Activated B cell treated with CpG ODN at 0.5 μM for 24 hours (primary cell): ENCODE data around the gene RFX4. TPM values are rescaled to one million over a fixed set of nuclear protein-coding genes. Genes with fewer than 3 reads are reported as not detected.

ENCODE experiments used
- ATAC-seq: fragments of 200-7000 bp; cut with Tn5 transposase; one replicate; pipeline ENCODE4 v1.10.0; 2021; ENCODE audit warnings: low read depth, mild to moderate bottlenecking, moderate library complexity
- CTCF ChIA-PET: fragments of 350-600 bp; sonication (Branson Sonifier 250); formaldehyde crosslinking; loops from one replicate; lab custom pipeline; 2021; ENCODE audit warnings: antibody characterized with exemption; lab: Charles Lee
- POLR2A ChIA-PET: fragments of 350-600 bp; sonication (Branson Sonifier 250); formaldehyde crosslinking; loops from one replicate; lab custom pipeline; 2021; ENCODE audit warnings: antibody characterized with exemption; lab: Charles Lee
- DNase-seq: peaks from one replicate; pipeline ENCODE4 v3.0.0; 2022
- H3K27ac Mint-ChIP-seq: one replicate; pipeline ENCODE4 v1.8.0; 2020; ENCODE audit warnings: mixed read lengths
- H3K27me3 Mint-ChIP-seq: one replicate; pipeline ENCODE4 v1.8.0; 2021; ENCODE audit warnings: mixed read lengths
- H3K36me3 Mint-ChIP-seq: one replicate; pipeline ENCODE4 v1.8.0; 2021; ENCODE audit warnings: low read depth, mixed read lengths
- H3K4me1 Mint-ChIP-seq: one replicate; pipeline ENCODE4 v1.8.0; 2021; ENCODE audit warnings: mixed read lengths
- H3K4me3 Mint-ChIP-seq: one replicate; pipeline ENCODE4 v1.8.0; 2020; ENCODE audit warnings: mild to moderate bottlenecking, mixed read lengths
- H3K9me3 Mint-ChIP-seq: one replicate; pipeline ENCODE4 v1.8.0; 2020; ENCODE audit warnings: mixed read lengths
- CTCF ChIP-seq: fragments of 200-600 bp; IDR thresholded peaks from one replicate; pipeline ENCODE4 v1.8.0; 2022; ENCODE audit warnings: antibody characterized with exemption, mild to moderate bottlenecking
- intact Hi-C: fragments of 100-400 bp; cut with micrococcal nuclease; formaldehyde crosslinking; loops from one replicate; pipeline ENCODE4 v1.15.1; 2024
- total RNA-seq: library from RNA; stranded (reverse); gene quantifications from 2 replicates; pipeline ENCODE4 v1.2.3, GENCODE V29; 2022

RFX4 gene
- total RNA-seq, 1 donor from 2014 or later = not detected

- ATAC-seq = no peak
- Mint-ChIP-seq H3K36me3 (peaks cover 6% of the 10 kb centered on the region), H3K4me3 (no peak overlapping the region), H3K27ac (no peak overlapping the region), H3K4me1 (no peaks in the 10 kb centered on the region), H3K27me3 (no peaks in the 10 kb centered on the region), H3K9me3 (no peaks in the 10 kb centered on the region)
- POLR2A ChIA-PET = no interaction called here
- no peak for DNase-seq
- CTCF ChIA-PET = no interaction called here
- no peak for TF ChIP-seq CTCF
- intact Hi-C loops = no loop called here
Measured at GRCh38 chr12:106794369-106794768, 211.6 kb downstream of the RFX4 start.

GRCh38 chr12:106801167-106801708 lies 218.4 kb downstream of the RFX4 start:
- no peak for TF ChIP-seq CTCF
- Mint-ChIP-seq H3K4me1 (peaks cover 4% of the 10 kb centered on the region), H3K36me3 (peaks cover 2% of the 10 kb centered on the region), H3K9me3 (no peaks in the 10 kb centered on the region), H3K4me3 (no peak overlapping the region), H3K27me3 (no peaks in the 10 kb centered on the region), H3K27ac (no peak overlapping the region)
- ChIA-PET CTCF (no interaction called here), POLR2A (no interaction called here)
- DNase-seq (no peak), ATAC-seq (no peak)
- intact Hi-C loops = no loop called here

- DNase-seq (no peak), ATAC-seq (no peak)
- Mint-ChIP-seq H3K4me1 (peaks cover 4% of the 10 kb centered on the region), H3K9me3 (no peaks in the 10 kb centered on the region), H3K4me3 (no peak overlapping the region), H3K27me3 (no peaks in the 10 kb centered on the region), H3K27ac (no peak overlapping the region), H3K36me3 (peaks cover 4% of the 10 kb centered on the region)
- intact Hi-C loops = no loop called here
- TF ChIP-seq CTCF = no peak
- ChIA-PET CTCF (no interaction called here), POLR2A (no interaction called here)
Measured at GRCh38 chr12:106801830-106802533, 219.2 kb downstream of the RFX4 start.

GRCh38 chr12:106804668-106805067 lies 221.9 kb downstream of the RFX4 start:
- ATAC-seq (no peak), DNase-seq (no peak)
- Mint-ChIP-seq H3K27me3 (no peaks in the 10 kb centered on the region), H3K36me3 (peaks cover 4% of the 10 kb centered on the region), H3K4me3 (no peak overlapping the region), H3K27ac (no peak overlapping the region), H3K9me3 (no peaks in the 10 kb centered on the region), H3K4me1 (peaks cover 4% of the 10 kb centered on the region)
- CTCF ChIA-PET = no interaction called here
- POLR2A ChIA-PET = no interaction called here
- no peak for TF ChIP-seq CTCF
- intact Hi-C loops = no loop called here

Other genes starting within 250 kb of the RFX4 start
- gene POLR3B, start 225.3 kb upstream of the RFX4 start, total RNA-seq = 7.3 and 8.0 TPM in 2 replicates
- 5.8 and 7.4 TPM in 2 replicates for gene RIC8B, start 191.7 kb downstream of the RFX4 start, total RNA-seq